Hepatocyte (in vitro differentiated cells): ENCODE data around the gene ARL15. TPM values are rescaled to one million over a fixed set of nuclear protein-coding genes. Genes with fewer than 3 reads are reported as not detected.
"Not testable (repeated sequence)": the region's sequence is repeated elsewhere in the genome, so short reads cannot be mapped to it uniquely, and the experiment has no call there.

ENCODE experiments used
- DNase-seq: peaks from one replicate; pipeline ENCODE4 v3.0.0-alpha.2; 2016; ENCODE audit warnings: low spot score
- H2AFZ ChIP-seq: fragments of 200-600 bp; sonication (generic); 2 replicates; pipeline ENCODE4 v1.6.0; 2016; ENCODE audit warnings: antibody characterized with exemption, mild to moderate bottlenecking
- H3K27ac ChIP-seq: fragments of 200-600 bp; sonication (generic); 2 replicates; pipeline ENCODE4 v1.5.1; 2016; ENCODE audit warnings: mild to moderate bottlenecking
- H3K27me3 ChIP-seq: fragments of 200-600 bp; sonication (generic); 2 replicates; pipeline ENCODE4 v1.6.1; 2016
- H3K36me3 ChIP-seq: fragments of 200-600 bp; sonication (generic); replicated peaks from 2 replicates; pipeline ENCODE4 v1.5.1; 2016; ENCODE audit warnings: low read depth; ENCODE audit not compliant: insufficient read depth
- H3K4me1 ChIP-seq: fragments of 200-600 bp; sonication (generic); 2 replicates; pipeline ENCODE4 v1.5.1; 2016; ENCODE audit warnings: mild to moderate bottlenecking, moderate library complexity; ENCODE audit not compliant: insufficient read depth
- H3K4me2 ChIP-seq: fragments of 200-600 bp; sonication (generic); 2 replicates; pipeline ENCODE4 v1.6.0; 2016
- H3K4me3 ChIP-seq: fragments of 200-600 bp; sonication (generic); 2 replicates; pipeline ENCODE4 v1.5.1; 2016; ENCODE audit warnings: mild to moderate bottlenecking
- H3K79me2 ChIP-seq: fragments of 200-600 bp; sonication (generic); 2 replicates; pipeline ENCODE4 v1.6.0; 2017; ENCODE audit warnings: mild to moderate bottlenecking
- H3K9me2 ChIP-seq: fragments of 200-600 bp; sonication (generic); replicated peaks from 2 replicates; pipeline ENCODE4 v1.6.0; 2017; ENCODE audit warnings: mild to moderate bottlenecking; ENCODE audit not compliant: insufficient read depth
- H3K9me3 ChIP-seq: fragments of 200-600 bp; sonication (generic); 2 replicates; pipeline ENCODE4 v1.5.1; 2016; ENCODE audit warnings: low read depth, mild to moderate bottlenecking
- H4K20me1 ChIP-seq: fragments of 200-600 bp; sonication (generic); 2 replicates; pipeline ENCODE4 v1.6.0; 2016; ENCODE audit warnings: mild to moderate bottlenecking; ENCODE audit not compliant: insufficient read depth, poor library complexity, severe bottlenecking
- CTCF ChIP-seq: fragments of 200-600 bp; sonication (generic); IDR thresholded peaks from 2 replicates; pipeline ENCODE4 v1.5.1; 2016; ENCODE audit warnings: antibody characterized with exemption, mild to moderate bottlenecking; ENCODE audit not compliant: poor library complexity
- EZH2 ChIP-seq: fragments of 200-600 bp; sonication (generic); IDR thresholded peaks from 2 replicates; pipeline ENCODE4 v1.6.1; 2016; ENCODE audit warnings: antibody characterized with exemption, mild to moderate bottlenecking, borderline replicate concordance
- EZH2phosphoT487 ChIP-seq: fragments of 200-600 bp; sonication (generic); IDR thresholded peaks from one replicate; pipeline ENCODE4 v1.6.1; 2018; ENCODE audit warnings: antibody characterized with exemption, mild to moderate bottlenecking, low read depth, moderate library complexity; ENCODE audit not compliant: unreplicated experiment, severe bottlenecking
- WGBS: methylation state at CpG from one replicate; pipeline ENCODE4 v1.1.6; 2016; ENCODE audit warnings: low lambda C conversion rate; ENCODE audit errors: missing lambda C conversion rate; 5-methylcytosine and 5-hydroxymethylcytosine counted together
- polyA plus RNA-seq: library from polyadenylated mRNA; unstranded; fragments of >200 nt; fragmentation: Nextera tagmentation; extraction: Ambion mirVana; gene quantifications from 2 replicates; pipeline ENCODE4 v1.2.1, GENCODE V29; 2016
- total RNA-seq: library from RNA; depleted of rRNA; stranded (reverse); fragments of >200 nt; gene quantifications from 2 replicates; pipeline ENCODE4 v1.2.3, GENCODE V29; 2014

The ARL15 gene
- total RNA-seq (53.1 and 66.3 TPM in 2 replicates), polyA plus RNA-seq (13.3 and 15.4 TPM in 2 replicates)

GRCh38 chr5:54310433-54311175, at the start of gene ARL15:
Gene ARL15 (minus strand): TSS chr5:54310573.
- peak within 1 kb of the TSS; percentile 83 for H3K4me3 ChIP-seq
- H3K27me3 ChIP-seq = no peaks in the 10 kb centered on the region
- no peaks in the 10 kb centered on the region for H3K9me3 ChIP-seq
- H3K27ac ChIP-seq = peak within 1 kb of the TSS; percentile 82
- no peaks in the 10 kb centered on the region for H3K9me2 ChIP-seq
- TF ChIP-seq EZH2phosphoT487 (no peak), CTCF (no peak), EZH2 (no peak)
- WGBS = 1% methylated on average over 47 of the region's 50 CpGs
- DNase-seq = peak; percentile 98
- peak within 1 kb of the TSS; percentile 97 for H3K4me2 ChIP-seq
- H2AFZ ChIP-seq = peak within 1 kb of the TSS; percentile 94
- no peaks in the 10 kb centered on the region for H3K36me3 ChIP-seq
- peaks cover 23% of the 10 kb centered on the region for H4K20me1 ChIP-seq
- peaks cover 42% of the 10 kb centered on the region for H3K79me2 ChIP-seq
- H3K4me1 ChIP-seq = peaks cover 27% of the 10 kb centered on the region

GRCh38 chr5:54360089-54360488, 49.7 kb upstream of the ARL15 start:
- Histone ChIP-seq H3K4me3 (no peak overlapping the region), H4K20me1 (no peaks in the 10 kb centered on the region), H3K9me3 (no peaks in the 10 kb centered on the region), H3K27me3 (no peaks in the 10 kb centered on the region), H3K27ac (peak overlapping the region; percentile 91), H3K4me2 (no peak overlapping the region), H3K36me3 (no peaks in the 10 kb centered on the region), H2AFZ (peak overlapping the region; percentile 49), H3K79me2 (no peaks in the 10 kb centered on the region), H3K9me2 (no peaks in the 10 kb centered on the region), H3K4me1 (peaks cover 33% of the 10 kb centered on the region)
- TF ChIP-seq EZH2phosphoT487 = no peak
- no peak for TF ChIP-seq CTCF
- no peak for TF ChIP-seq EZH2
- peak; percentile 35 for DNase-seq
- WGBS = 51% methylated on average over 5 of the region's 5 CpGs

GRCh38 chr5:54357408-54358058, 47.2 kb upstream of the ARL15 start:
- Histone ChIP-seq H3K27ac (no peak overlapping the region), H3K9me2 (no peaks in the 10 kb centered on the region), H3K9me3 (no peaks in the 10 kb centered on the region), H3K4me2 (no peak overlapping the region), H2AFZ (no peak overlapping the region), H3K27me3 (no peaks in the 10 kb centered on the region), H3K4me1 (peaks cover 26% of the 10 kb centered on the region), H3K79me2 (no peaks in the 10 kb centered on the region), H3K4me3 (no peak overlapping the region), H4K20me1 (no peaks in the 10 kb centered on the region), H3K36me3 (no peaks in the 10 kb centered on the region)
- WGBS = 50% methylated on average over 4 of the region's 4 CpGs
- no peak for DNase-seq
- TF ChIP-seq CTCF (no peak), EZH2phosphoT487 (no peak), EZH2 (no peak)

GRCh38 chr5:54353933-54354564, 43.7 kb upstream of the ARL15 start:
- DNase-seq, H3K36me3 ChIP-seq, H3K9me3 ChIP-seq, H3K9me2 ChIP-seq, H3K4me1 ChIP-seq, H2AFZ ChIP-seq, H3K79me2 ChIP-seq, H4K20me1 ChIP-seq, H3K4me3 ChIP-seq, H3K27ac ChIP-seq, H3K27me3 ChIP-seq, H3K4me2 ChIP-seq: not testable (repeated sequence)

GRCh38 chr5:54352580-54352979, 42.2 kb upstream of the ARL15 start:
- H3K4me2 ChIP-seq, H3K36me3 ChIP-seq, H3K9me3 ChIP-seq, H3K27ac ChIP-seq, H3K4me1 ChIP-seq, H4K20me1 ChIP-seq, H3K9me2 ChIP-seq, H3K4me3 ChIP-seq, DNase-seq, H3K27me3 ChIP-seq, H3K79me2 ChIP-seq, H2AFZ ChIP-seq: not testable (repeated sequence)
- WGBS = 42% methylated on average over 1 of the region's 1 CpG
